Activated CD4-positive, CD25-positive, alpha-beta regulatory T cell treated with anti-CD3 and anti-CD28 coated beads, Interleukin-2, amount 50 U/mL, for 24 hours (primary cell): ENCODE data around the gene NPAS2.

ENCODE experiments used
- ATAC-seq, 2 donors: fragments of 150-1000 bp; cut with Tn5 transposase; one replicate each; pipeline ENCODE4 v1.10.0; 2021; ENCODE audit warnings: mild to moderate bottlenecking in 1 of 2, moderate library complexity in 1 of 2

Gene NPAS2

DNA sequence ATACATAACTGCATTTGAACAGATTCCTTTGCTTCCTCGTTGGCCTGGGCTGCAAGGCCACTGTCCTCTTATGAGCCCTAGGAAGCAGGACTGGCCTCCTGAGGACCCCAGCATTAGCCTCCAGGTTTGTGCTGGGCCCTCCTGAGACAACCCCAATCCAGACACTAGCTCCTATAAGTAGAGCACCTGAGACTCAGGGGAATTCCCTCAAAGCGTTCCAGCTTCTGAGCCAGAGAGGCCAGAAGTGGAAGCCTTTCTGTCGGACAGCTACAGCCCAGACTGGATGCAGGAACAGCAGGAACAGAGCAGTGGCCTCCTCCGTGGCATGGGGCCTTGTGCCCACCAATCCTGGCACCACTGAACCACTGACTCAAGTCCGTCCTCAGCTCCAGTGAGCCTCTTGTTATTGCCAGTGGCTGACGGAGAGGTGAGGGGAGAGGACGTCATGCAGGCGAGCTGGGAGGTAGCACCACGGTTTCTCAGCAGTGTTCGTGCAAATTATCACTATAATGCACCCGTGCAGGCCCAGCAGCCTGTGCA, 67.2 kb downstream of the NPAS2 start:
- no peak for ATAC-seq

DNA sequence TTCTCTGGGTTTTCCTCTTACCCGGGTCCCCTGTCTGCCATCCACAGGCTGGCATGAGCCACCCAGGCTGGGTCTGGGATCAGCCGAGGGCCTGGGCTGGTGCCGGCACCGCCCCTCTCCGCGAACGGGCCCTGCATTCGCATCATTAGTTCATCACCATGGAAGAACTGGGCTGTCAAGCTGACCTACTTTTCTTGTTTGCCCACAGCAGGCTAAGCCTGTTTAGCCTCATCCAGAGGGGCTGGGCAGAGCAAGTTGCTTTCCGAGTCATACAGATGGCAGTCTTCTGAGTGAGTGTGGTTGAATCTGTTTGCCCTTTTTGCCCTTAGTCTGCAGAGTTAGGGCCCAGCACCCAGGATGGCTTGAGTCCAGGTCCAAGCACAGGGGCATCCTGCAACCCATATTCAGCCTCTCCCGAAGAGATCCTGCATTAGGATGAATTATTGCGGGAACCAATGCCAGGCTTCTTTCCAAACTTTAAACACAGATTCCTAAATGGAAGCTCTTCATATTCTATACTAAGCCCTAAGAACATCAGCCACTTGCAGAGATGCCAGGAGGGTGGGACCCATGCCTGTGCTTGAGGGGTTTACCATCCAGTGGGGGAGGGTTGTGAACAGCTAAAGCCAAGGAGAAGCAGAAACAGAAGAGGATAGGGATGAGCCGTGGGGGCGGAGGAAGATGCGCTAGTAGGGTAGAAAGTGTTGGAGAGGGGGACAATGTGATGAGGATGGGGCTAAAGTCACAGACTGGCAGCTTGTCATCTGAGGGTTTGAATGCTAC, 68.0 kb downstream of the NPAS2 start:
- no peak for ATAC-seq

DNA sequence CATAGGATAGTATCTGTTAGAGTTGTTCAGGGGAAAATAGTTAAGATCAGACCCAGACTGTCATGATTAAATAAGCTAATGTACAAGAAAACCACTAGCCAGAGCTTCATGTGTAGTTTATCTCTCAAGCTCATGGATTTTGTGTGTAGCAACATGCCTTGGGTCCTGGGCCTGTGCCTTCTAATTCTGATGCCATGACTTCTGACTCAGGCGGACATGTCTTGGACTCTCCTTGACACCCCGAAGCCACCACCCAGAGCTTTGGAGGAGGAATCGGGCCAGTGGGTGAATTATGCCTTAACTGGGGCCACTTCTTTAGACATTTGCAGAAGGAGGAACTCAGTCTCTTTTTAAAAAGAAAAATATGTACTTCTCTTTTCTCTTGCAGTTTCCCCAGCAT, 68.7 kb downstream of the NPAS2 start:
- no peak for ATAC-seq

DNA sequence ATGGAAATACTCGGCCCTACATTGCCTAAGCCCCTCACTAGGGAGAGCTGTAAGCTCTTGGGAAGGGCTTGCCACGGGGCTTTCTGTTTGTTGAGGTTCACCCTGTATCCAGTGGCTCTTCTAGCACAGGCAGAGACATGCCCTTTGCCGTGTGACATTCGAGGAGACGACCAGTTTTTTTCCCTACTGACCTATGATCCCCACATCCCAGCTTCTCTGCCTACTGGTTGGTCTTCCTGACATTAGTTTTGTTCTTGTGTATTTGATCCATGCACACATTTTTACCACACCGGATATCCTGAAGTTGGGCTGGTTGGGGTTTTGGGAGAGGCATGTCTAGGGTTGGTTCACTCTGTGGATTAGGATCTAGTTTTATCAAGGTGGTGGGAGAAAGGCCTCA, 69.3 kb downstream of the NPAS2 start:
- no peak for ATAC-seq

DNA sequence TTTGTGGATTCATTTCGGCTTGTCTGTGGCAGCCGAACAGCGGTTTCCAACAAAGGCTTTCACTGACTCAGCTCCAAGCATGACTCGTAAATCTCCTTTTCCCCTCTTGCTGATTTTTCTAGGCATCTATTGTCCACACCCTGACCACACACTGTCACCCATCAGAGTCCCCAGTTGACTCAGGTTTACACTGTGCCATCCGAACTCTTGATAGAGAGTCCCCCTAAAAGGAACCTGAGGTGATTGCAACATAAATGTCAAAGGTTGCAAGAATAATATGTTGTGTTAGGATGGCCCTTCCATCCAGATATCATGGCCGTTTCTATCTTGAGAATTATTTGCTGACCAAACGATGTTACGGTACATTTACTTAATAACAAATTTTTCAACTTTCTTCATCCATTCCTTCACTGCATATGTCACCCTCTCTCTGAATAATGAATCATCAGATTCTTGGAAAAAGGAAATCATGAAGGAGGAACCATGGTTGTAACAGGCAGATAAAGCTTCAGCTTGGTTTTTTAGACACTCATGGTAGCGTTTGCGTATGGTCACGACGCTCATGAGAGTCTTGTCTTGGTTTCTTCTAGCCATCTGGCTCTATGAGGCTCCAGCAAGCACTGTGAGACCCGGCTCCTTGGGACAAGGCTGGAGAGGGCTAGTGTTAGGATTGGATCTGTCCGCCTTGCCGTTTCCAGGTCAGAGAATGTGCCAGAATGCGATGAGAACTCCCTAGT, 72.1 kb downstream of the NPAS2 start:
- ATAC-seq = no peak

DNA sequence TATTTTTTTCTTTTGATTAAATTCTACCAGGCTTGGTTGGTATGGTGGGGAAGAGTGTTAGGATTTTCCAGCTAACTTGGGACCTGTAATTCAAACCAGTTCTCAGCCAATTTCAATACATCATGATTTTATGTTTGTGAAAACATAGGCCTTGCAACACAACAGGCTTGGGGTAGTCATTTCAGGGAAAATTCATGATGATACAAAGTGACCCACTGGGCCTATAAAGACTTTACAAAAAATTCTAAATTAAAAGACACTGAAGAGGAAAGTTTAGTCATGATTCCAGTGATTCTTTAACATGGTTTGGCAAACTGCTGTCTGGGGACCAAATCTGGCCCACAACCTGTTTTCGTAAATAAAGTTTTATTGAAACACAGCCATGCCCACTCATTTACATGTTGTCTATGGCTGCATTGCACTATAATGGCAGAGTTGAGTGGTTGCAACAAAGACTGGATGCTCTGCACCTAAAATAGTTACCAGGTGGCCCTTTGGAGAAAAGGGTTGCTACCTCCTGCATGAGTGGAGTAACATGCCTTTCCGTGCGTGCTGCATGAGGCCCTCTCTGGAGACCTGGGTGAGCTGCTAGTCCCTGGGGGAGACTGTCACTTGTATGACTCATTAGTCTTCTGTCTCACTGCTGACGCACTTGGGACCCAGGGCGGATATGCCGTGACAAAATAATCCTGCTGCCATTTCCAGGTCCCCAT, 73.6 kb downstream of the NPAS2 start:
- no peak for ATAC-seq

DNA sequence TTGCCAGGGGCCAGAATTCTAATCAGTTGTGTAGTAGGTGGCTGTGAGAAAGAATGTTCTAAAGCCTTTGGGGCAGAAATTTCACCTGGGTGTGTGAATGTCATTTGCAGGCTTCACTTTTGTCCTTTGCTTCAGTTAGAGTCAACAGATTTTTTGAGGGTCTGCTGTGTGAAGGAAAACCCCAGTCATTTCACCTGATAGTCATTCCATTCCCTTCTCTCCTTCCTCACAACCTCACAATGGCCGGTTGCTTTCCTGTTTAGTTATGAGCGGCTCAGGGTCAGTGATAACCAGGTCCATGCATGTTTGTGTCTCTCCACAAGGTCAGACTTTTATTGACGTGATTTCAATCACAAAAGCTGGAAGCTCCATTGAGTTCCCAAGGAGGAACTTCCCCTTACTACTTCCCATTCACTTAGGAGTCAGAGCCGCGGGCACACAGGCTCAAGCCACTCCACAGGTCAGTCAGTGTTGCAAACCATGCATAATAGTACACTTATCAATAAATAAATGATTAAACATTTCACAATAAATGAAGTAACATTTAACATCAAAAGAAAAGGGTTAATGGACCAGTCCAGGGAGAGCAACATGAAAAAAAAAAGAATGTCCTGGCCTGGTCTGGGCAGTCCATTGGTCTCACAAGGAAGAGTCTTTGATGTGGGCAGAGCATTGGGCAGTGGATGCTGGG, 74.3 kb downstream of the NPAS2 start:
- ATAC-seq = no peak

DNA sequence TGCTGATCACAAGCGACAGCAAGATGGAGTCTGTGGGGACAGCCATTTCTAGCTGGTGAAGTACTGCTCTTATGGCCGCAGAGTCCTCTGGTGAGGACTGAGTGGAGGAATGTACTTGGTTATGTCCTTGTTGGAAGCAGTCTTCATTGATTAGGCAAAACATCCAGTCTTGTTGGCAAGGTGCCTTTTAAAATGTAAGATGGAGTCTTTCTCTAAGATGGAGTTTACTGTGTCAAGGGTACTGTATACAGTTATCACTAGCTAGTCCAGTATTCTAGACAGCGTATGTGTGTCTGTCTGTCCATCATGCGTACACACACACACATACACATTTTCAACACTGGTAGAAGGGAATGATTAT, 74.8 kb downstream of the NPAS2 start:
- no peak for ATAC-seq

DNA sequence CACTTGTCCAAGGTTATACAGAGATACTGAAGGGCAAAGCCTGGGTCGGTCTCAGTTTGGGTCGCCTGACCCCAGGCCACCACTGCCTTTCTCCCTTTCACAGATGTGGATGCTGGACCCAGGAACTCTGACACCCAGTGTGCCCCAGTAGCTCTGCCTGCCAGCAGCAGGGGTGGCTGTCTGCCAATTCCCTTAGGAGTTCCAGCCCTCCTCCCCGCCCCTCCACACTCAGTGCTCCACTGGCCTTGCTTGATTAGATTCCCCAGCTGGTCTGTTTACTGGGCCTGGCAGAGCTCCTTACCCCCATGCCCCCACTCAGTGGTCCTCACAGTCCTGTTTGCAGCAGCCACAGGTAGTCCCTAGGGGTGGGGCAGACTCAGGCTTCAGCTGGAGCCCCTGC, 75.5 kb downstream of the NPAS2 start:
- ATAC-seq = no peak

DNA sequence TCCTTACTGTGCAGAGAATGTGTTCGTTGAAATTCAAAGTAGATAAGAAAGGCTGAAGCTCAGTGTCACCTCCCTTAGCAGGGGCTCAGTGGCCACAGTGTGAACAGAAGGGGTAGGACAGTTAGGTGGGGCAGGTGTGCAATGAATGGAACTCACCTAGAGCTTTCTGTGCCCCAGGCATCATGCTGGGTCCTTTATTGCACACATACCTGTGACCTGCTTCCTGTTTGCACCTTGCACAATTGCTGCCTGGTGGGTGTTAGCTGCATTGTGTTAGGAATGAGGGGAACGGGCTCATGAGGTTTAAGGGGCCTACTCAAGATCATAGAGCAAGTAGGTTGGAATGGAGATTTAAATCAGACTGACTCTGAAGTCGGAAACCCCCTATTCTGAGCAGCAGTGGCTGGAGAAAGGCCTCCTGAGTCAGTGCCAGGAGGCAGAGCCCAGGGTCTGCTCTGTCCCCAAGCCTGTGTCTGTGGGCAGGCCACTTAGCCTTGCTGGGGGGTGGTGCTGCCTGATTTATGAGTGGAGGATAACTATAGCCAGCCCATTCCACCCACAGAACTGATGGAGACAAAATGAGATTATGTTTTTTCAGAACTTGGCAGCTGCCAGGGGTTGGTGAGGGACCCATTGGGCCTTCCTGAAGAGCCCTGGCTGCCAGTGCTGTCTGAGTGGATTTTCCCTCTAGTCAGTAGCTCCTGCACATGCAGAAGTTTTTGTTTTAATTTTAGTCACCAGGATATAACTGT, 76.2 kb downstream of the NPAS2 start:
- ATAC-seq = peak in 1 of 2 donors; percentile 7

DNA sequence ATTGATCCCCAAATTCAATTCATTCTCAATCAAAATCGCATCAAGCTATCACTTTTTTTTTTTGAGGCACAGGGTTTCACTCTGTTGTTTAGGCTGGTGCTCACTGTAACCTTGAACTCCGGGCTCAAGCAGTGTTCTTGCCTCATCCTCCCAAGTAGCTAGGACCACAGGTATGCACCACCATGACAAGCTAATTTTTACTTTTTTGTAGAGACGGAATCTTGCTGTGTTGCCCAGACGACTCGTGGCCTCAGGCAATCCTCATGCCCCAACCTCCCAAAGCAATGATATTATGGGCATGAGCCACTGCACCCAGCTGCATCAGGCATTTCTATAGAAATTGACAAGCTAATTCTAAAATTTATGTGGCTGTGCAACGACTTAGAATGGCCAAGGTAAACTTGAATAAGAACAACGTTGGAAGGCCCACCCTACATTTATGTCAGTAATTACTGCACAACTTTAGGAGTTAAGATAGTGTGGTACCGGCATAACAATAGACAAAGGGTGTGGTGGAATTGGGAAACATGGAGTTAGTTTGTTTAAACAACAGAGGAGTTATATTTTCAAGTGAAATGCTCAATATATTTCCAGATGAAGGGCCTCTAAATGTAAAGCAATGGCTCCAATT, 78.2 kb downstream of the NPAS2 start:
- no peak for ATAC-seq

DNA sequence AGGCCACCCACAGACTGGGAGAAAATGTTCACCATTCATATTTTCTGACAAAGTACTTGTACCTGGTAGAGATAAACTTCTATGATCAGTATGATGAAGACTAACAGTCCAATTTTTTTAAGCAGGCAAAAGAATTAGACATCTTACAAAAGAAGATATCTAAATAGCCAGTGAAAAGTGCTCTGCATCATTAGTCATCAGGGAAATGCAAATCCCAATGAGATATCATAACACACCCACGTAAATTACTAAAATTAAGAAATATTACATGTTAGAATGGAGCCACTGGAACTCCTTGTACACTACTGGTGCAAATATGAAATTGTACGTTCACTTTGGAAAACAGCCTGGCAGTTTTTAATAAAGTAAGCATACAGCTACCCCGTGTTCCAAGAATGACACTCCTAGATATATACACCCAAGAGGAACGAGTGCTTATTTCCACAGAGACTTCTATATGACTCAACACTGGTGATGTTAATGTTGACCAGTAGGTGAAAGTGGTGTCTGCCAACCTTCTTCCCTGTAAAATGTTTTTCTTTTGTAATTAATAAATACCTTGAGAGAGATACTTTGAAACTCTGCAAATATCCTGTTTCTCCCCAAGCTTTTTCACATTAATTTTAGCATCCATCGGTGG, 80.3 kb downstream of the NPAS2 start:
- no peak for ATAC-seq

DNA sequence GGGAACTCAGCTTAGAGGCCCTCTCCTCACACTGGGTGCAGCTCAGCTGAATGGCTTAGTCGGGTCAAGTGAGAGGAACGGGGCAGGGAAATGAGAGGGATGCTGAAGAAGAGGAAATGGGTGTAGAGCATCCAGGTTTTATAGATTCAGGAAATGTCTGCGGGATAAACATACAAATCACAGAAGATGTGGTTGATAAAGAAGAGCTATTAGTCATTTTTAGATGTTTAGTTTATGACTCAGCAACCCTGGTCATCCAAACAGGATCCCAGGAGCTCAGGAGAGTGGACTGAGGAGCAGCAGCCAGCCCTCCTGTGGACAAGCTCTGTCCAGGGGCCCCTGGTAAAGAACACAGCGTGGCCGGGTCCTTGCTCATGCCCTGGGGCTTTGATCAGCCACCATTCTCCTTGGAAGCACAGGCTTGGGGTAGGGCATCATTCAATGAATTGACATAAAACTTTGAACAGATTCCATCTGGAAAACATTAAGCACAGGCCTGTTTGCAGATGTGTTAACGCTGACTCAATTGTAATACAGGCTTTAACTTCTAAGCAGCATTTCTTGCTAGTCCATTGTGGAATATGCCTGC, 83.0 kb downstream of the NPAS2 start:
- ATAC-seq = no peak

DNA sequence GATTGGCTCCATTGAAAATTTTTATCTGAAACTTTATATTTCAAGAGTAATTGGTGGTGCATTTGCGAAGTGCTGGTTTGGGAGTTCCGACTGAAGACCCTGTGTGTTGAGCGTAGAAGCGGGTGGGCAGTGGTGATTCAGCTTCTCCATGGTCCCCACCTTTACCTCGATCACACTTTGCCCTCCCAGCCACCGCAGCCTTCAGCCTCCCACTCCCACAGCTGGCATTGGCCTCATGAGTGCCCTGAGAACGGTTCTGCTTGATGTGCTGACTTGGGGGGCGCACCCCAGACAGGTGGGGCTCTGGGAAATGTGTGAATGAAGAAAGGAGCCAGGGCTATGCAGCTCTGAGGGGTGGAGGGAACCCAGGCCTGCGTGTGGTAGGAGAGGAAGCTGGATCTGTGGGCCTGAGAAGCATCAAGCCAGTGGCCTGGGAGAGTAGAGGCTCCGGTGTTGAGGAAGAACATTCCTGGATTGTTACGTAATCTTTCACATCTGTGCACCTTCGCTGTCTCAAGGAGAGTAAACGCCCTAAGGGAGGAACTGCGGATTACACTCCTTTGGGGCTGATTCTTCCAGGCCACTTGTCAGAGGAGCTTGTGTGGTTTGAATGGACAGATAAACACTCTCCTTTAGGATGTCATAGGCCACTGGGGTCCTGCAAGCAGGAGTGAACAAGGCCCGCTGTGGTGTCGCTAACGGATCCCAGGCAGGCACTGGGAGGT, 83.8 kb downstream of the NPAS2 start:
- no peak for ATAC-seq

DNA sequence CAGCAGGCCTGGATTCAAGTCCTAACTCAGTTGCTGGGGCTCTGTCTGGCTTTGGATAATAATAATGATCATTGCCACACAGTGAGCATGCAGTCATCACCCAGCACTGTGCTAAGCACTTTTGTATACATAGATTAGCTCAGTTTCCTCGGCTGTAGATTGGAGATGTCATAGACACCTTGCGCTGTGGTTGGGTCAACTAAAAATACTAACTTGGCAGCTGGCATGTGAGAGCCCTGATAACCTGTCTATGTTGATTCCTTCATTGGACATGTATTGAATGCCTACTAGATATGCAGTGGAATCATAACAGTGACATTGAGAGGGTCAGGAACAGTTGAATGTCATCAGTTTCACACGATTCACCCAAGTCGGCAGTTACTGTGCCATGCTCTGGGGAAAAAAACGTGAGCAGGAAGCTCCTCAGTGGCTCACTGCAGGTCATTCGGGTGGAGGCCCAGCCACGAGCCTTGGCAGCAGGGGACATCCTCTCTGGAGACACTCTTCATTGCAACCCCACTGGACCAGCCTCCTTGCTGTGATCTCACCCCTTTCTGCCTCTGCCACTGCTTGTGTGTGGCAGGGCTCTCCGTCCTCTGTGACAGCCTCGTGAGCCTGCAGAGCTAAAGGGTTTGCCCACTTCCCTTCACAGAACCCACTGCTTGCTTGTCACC, 85.3 kb downstream of the NPAS2 start:
- no peak for ATAC-seq

DNA sequence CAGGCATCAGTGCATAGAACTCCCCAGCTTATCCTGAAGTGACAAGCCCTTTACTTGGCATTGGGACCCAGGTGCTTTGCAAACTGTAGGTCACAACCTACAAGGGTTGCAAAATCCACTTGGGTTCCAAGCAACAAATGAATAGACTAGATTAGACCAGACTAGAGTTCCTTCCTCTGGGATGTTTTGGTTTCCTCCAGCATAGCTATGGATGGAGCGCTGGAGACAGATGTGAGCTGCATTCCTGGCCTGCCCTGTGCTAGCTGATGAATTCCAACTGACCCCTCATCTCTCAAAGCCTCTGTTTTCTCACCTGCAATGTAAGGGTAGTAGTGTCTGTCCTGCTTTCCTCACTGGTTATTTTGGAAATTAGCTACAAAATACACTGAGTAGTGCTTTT, 86.2 kb downstream of the NPAS2 start:
- no peak for ATAC-seq

DNA sequence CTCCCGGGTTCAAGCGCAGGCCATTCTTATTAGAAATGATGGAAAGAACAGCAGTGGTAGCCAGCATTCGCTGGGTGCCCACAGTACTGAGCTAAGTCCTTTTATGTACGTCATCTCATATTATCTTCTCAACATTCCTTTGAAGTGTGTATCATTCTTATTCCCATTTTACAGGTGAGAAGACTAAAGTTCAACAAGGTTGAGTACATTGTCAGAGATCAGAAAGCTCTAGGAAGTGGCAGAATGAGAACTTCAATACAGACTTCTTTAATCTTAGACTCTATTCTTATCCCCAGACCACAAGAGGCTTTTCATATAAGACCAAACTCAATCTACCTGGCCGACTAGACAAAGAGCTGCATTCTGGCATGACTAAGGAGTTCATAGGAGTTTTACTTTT, 86.7 kb downstream of the NPAS2 start:
- no peak for ATAC-seq

DNA sequence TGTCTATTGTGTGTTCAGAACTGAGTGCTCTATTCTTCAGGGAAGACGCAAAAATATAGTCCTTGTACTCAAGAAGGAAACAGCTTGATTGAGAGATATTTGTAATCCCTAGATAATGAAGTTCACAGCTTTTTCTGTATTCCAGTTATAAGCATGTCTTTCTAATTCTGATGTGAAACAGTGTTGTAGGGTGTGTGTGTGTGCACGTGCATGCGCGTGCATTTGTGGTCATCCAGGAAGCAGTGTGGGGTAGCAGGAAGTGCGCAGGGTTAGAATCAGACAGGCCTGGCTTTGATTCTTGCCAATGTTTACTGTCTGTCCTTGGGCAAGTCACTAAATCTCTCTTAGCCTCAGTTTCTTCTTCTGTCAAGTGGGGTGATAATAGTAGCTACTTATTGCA, 87.9 kb downstream of the NPAS2 start:
- ATAC-seq = no peak

DNA sequence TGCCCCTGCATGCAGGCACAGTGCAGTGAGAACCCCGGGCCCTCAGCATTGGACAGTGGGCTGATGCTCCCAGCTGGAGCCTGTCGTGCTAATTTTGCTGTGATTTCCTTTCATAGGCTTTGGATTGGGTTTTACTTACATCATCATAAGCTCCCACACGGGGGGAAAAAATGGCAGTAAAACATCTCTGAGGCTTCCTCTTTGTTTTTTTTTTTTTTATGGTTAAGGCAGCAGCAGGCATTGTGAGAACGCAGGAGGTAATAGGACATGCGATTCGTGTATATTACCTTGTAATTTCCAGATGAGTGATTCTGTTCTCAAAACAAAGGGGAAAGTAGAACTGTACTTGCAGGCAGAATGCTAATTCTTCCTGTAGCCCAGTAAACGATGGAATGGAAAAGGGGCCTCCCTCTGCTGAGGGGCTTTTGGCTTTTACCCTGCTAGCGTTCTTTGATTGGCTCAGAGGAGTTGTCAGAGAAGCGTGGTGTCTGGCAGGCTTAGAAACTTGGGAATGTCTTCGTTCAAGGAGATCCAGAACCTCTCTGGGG, 89.7 kb downstream of the NPAS2 start:
- ATAC-seq = no peak
